Astrocyte of the spinal cord (primary cell): ENCODE measurements around the gene TIMD4.
"Not testable (repeated sequence)": the region's sequence is repeated elsewhere in the genome, so short reads cannot be mapped to it uniquely, and the experiment has no call there.

Source experiments
- DNase-seq: peaks from one replicate; pipeline ENCODE4 v3.0.0; 2011; ENCODE audit warnings: low read depth, low spot score
- H3K4me3 ChIP-seq: 2 replicates; pipeline ENCODE4 v1.5.1; 2011; ENCODE audit warnings: low read depth, mild to moderate bottlenecking, low read length, moderate library complexity
- CTCF ChIP-seq: IDR thresholded peaks from 2 replicates; pipeline ENCODE4 v1.5.1; 2012; ENCODE audit warnings: low read depth, mild to moderate bottlenecking, low read length, inconsistent platforms
- in situ Hi-C: cut with HindIII; loops from 2 replicates; pipeline ENCODE4 v1.10.0; 2017; ENCODE audit warnings: low sequenced_read_pairs

Gene TIMD4

DNA sequence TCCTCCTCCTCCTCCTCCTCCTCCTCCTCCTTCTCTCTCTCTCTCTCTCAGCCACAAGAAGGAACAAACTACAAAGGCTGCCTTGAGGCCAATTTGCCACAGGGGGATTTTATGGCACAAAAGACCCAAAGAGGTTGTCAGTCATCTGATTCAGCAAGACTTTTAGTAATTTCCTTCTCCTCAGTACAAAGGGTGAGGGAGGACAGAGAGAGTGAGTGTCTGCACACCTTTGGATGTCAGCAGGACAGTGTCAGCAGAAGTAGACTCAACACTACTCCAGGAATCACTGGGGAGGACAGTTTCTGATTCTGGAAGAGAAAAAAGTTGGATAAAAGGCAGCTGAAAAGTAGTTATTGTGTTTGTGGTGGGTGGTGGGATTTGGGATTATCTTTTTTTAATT, 13.6 kb downstream of the TIMD4 start:
- in situ Hi-C loops: no loop called here
- no peak for TF ChIP-seq CTCF
- DNase-seq: no peak
- no peak overlapping the region for H3K4me3 ChIP-seq

DNA sequence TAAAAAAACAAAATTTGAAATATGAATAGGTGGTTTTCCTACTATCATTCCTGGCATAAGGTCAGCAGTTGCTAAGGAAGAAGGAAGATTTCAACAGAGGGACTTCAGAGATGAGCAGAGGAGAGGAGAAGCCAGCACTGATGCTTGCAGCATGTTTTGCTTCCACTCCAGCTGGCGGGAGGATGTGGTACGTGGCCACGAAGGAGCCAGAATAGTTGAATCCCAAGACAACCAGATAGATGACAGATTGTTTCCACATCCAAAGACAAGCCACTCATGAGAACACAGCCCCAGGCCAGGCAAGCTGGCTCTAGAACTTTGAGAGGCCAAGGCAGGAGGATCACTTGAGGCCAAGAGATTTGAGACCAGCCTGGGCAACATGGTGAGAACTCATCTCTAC, 15.1 kb downstream of the TIMD4 start:
- in situ Hi-C loops: no loop called here
- H3K4me3 ChIP-seq: no peak overlapping the region
- TF ChIP-seq CTCF: no peak
- no peak for DNase-seq

DNA sequence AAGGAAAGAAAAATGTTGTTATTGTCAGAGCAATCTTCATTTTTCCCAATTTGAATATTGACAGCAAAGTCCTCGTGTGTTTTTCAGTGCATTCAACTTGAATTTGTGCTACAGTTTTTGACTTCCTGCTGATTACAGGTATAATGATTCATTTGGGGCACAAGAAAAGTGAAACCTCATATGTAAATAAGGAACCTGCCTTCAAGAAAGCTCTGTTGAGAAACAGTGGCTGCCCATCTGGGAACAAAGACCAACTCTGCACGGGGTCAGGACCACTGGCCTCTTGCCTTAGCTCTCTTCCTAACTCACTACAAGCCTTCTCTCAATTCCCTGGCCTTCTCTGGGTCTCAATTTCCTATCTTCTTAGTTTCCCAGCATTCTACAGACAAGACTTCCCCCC, 21.0 kb downstream of the TIMD4 start:
- H3K4me3 ChIP-seq: no peak overlapping the region
- TF ChIP-seq CTCF: no peak
- DNase-seq: no peak
- in situ Hi-C loops: no loop called here

DNA sequence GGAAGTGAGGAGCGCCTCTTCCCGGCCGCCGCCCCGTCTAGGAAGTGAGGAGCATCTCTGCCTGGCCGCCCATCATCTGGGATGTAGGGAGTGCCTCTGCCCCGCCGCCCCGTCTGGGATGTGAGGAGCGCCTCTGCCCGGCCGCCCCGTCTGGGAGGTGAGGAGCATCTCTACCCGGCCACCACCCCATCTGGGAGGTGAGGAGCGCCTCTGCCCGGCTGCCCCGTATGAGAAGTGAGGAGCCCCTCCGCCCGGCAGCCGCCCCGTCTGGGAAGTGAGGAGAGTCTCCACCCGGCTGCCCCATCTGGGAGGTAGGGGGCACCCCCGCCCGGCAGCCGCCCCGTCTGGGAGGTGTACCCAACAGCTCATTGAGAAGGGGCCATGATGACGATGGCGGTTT, 22.6 kb downstream of the TIMD4 start:
- in situ Hi-C loops, DNase-seq, H3K4me3 ChIP-seq: not testable (repeated sequence)

GRCh38 chr5:156936972-156937371, 26.1 kb downstream of the TIMD4 start:
- in situ Hi-C loops: no loop called here
- TF ChIP-seq CTCF: no peak
- H3K4me3 ChIP-seq: no peak overlapping the region
- no peak for DNase-seq

DNA sequence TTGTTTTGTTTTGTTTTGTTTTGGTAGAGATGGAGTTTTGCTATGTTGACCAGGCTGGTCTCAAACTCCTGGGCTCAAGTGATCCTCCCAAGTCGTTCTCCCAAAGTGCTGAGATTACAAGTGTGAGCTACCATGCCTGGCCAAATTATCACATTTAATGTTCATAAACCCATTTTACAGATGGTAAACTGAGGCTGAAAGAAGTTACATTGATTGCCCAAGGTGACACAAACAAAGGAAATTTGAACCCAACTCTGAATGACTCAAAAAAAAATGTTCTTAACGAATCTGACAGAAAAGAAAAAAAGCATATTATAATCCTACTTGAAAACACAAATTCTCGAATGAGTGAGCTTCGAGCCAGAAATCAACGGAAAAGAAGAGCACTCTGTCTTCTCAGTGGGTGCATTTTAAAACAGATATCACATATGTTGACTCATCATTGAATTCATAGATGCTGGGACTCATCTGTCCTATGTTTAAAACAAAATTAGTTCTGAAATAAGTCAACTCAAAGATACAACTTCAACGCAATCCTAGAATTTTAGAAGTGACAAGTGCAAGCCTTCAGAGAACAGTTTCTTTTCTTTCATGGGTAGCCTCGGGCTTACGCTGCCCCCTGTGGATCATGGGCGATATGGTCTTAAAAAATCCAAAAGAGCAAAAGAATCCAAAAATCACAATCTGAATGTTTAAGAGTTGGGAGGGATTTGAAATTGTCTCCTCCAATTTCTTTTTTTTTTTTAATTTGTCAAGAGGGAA, 28.4 kb downstream of the TIMD4 start:
- DNase-seq: no peak
- in situ Hi-C loops: no loop called here
- no peak for TF ChIP-seq CTCF
- H3K4me3 ChIP-seq: no peak overlapping the region

DNA sequence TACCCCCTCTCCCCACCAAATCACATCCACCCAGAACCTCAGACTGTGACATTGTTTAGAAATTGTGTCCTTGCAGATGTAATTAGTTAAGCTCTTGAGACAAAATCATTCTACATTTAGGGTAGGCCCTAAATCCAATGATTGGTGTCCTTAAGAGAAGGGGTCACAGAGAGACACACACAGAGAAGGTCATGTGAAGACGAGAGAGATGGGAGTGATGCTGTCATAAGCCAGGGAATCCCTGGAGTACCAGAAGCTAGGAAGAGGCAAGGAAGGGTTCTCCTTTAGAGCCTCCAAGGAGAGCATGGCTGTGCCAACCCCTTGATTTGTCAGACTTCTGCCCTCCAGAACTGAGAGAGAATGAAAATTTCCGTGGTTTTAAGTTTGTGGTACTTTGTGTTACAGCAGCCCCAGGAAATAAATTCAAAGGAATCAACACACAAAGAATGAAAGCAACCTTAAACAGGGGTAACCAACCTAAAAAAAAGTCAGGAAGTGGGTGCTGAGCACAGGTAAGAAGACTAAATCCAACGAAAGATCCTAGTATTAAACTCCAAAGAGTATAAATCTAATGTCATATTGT, 33.6 kb downstream of the TIMD4 start:
- no peak for DNase-seq
- TF ChIP-seq CTCF: no peak
- H3K4me3 ChIP-seq: no peak overlapping the region
- in situ Hi-C loops: no loop called here
